Measurements from ENCODE around the gene SPNS1.
A peak's percentile ranks its signal among the peaks of the same experiment; 100 is the strongest.

SPNS1 gene

GRCh38 chr16:28982418-28982817 lies 7.8 kb downstream of the SPNS1 start:
- H4K20me1 ChIP-seq: peaks cover 2 to 63% (median 25%) of the 10 kb centered on the region in 11 experiments; a peak in 17 of 22 replicates
- H3K4me1 ChIP-seq: peaks cover 32 to 48% (median 40%) of the 10 kb centered on the region in 10 experiments
- peaks cover 11 to 27% (median 20%) of the 10 kb centered on the region in 11 experiments for H3K9me3 ChIP-seq (replicated peaks in 1 of 11)
- TF ChIP-seq Cebpa-rat (IDR thresholded peaks at IDR 0.05): no peak
- peak overlapping the region in 3 of 11 experiments; percentile 96 to 100 (median 98); a peak in 3 of 22 replicates for H3K4me2 ChIP-seq
- H3K9ac ChIP-seq: no peak overlapping the region
- no peaks in the 10 kb centered on the region for H3K27me3 ChIP-seq
- peaks cover 48 to 92% (median 80%) of the 10 kb centered on the region in 11 experiments for H3K36me3 ChIP-seq
- H3K27ac ChIP-seq: no peak overlapping the region
- H3K4me3 ChIP-seq: no peak overlapping the region

- H3K27me3 ChIP-seq: no peaks in the 10 kb centered on the region
- no peak for TF ChIP-seq Cebpa-rat (IDR thresholded peaks at IDR 0.05)
- peak overlapping the region in 3 of 11 experiments; percentile 16 to 69 (median 19); a peak in 2 of 22 replicates for H3K9ac ChIP-seq
- H3K4me3 ChIP-seq: no peak overlapping the region
- H3K9me3 ChIP-seq (replicated peaks in 1 of 11): peaks cover 12 to 29% (median 21%) of the 10 kb centered on the region in 11 experiments
- peak overlapping the region; percentile 85 to 100 (median 96); a peak in 17 of 22 replicates for H3K4me2 ChIP-seq
- H4K20me1 ChIP-seq: peaks cover 2 to 58% (median 25%) of the 10 kb centered on the region in 11 experiments; a peak in 16 of 22 replicates
- no peak overlapping the region for H3K27ac ChIP-seq
- H3K4me1 ChIP-seq: peaks cover 38 to 50% (median 43%) of the 10 kb centered on the region in 10 experiments
- peaks cover 48 to 88% (median 75%) of the 10 kb centered on the region in 11 experiments for H3K36me3 ChIP-seq
These were observed 8.4 kb downstream of the SPNS1 start for GRCh38 chr16:28982949-28983348.

DNA sequence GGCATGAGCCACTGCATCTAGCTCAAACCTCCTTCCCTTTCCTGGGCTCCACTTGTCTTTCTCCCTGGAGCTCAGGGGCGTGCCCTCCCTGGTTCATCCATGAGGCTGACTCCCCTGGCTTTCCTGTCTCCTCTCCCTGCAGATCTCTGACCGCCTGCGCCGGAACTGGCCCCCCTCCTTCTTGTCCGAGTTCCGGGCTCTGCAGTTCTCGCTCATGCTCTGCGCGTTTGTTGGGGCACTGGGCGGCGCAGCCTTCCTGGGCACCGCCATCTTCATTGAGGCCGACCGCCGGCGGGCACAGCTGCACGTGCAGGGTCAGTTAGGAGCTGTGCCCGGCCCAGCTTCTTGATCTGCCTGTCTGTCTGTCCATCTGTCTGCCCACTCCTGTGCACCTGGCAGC lies 9.1 kb downstream of the SPNS1 start:
- peak overlapping the region; percentile 85 to 100 (median 96) for H3K4me2 ChIP-seq
- peak overlapping the region in 9 of 11 experiments; percentile 52 to 73 (median 64); a peak in 11 of 22 replicates for H3K27ac ChIP-seq
- peaks cover 12 to 29% (median 21%) of the 10 kb centered on the region in 11 experiments for H3K9me3 ChIP-seq (replicated peaks in 1 of 11)
- H3K4me3 ChIP-seq: peak overlapping the region in 7 of 10 experiments; percentile 44 to 64 (median 49); a peak in 8 of 20 replicates
- TF ChIP-seq Cebpa-rat (IDR thresholded peaks at IDR 0.05): no peak
- peak overlapping the region; percentile 48 to 73 (median 65); a peak in 20 of 22 replicates for H3K9ac ChIP-seq
- H3K27me3 ChIP-seq: no peaks in the 10 kb centered on the region
- H4K20me1 ChIP-seq: peaks cover 2 to 51% (median 20%) of the 10 kb centered on the region in 11 experiments; a peak in 16 of 22 replicates
- peaks cover 43 to 88% (median 68%) of the 10 kb centered on the region in 11 experiments for H3K36me3 ChIP-seq
- H3K4me1 ChIP-seq: peaks cover 41 to 57% (median 48%) of the 10 kb centered on the region in 10 experiments

DNA sequence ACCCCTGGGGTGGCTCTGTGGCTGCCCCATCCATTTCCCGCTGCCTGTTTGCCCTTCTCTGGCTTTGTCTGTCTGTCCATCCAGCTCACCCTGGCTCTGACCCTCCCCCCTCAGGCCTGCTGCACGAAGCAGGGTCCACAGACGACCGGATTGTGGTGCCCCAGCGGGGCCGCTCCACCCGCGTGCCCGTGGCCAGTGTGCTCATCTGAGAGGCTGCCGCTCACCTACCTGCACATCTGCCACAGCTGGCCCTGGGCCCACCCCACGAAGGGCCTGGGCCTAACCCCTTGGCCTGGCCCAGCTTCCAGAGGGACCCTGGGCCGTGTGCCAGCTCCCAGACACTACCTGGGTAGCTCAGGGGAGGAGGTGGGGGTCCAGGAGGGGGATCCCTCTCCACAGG lies 9.5 kb downstream of the SPNS1 start:
- TF ChIP-seq Cebpa-rat (IDR thresholded peaks at IDR 0.05): no peak
- H3K4me3 ChIP-seq: peak overlapping the region; percentile 12 to 64 (median 49); a peak in 19 of 20 replicates
- H4K20me1 ChIP-seq: peaks cover 2 to 47% (median 20%) of the 10 kb centered on the region in 11 experiments; a peak in 16 of 22 replicates
- H3K4me2 ChIP-seq: peak overlapping the region; percentile 85 to 100 (median 96)
- H3K9ac ChIP-seq: peak overlapping the region; percentile 48 to 73 (median 65); a peak in 21 of 22 replicates
- peaks cover 12 to 29% (median 21%) of the 10 kb centered on the region in 11 experiments for H3K9me3 ChIP-seq (replicated peaks in 1 of 11)
- H3K36me3 ChIP-seq: peaks cover 39 to 85% (median 63%) of the 10 kb centered on the region in 11 experiments
- H3K27ac ChIP-seq: peak overlapping the region in 10 of 11 experiments; percentile 52 to 73 (median 64); a peak in 20 of 22 replicates
- peaks cover 41 to 59% (median 50%) of the 10 kb centered on the region in 10 experiments for H3K4me1 ChIP-seq
- no peaks in the 10 kb centered on the region for H3K27me3 ChIP-seq

- Histone ChIP-seq H3K27ac (peak within 1 kb of the TSS in 10 of 11 experiments; percentile 52 to 73 (median 64); a peak in 20 of 22 replicates), H3K4me2 (peak within 1 kb of the TSS; percentile 85 to 100 (median 96)), H3K27me3 (no peaks in the 10 kb centered on the region), H3K36me3 (peaks cover 35 to 85% (median 57%) of the 10 kb centered on the region in 11 experiments), H3K9ac (peak within 1 kb of the TSS; percentile 48 to 73 (median 65); a peak in 21 of 22 replicates), H3K4me3 (peak within 1 kb of the TSS; percentile 38 to 64 (median 49); a peak in 19 of 20 replicates), H4K20me1 (peaks cover 2 to 41% (median 20%) of the 10 kb centered on the region in 11 experiments; a peak in 16 of 22 replicates), H3K4me1 (peaks cover 41 to 61% (median 54%) of the 10 kb centered on the region in 10 experiments), H3K9me3 (replicated peaks in 1 of 11) (peaks cover 12 to 29% (median 21%) of the 10 kb centered on the region in 11 experiments)
- no peak for TF ChIP-seq Cebpa-rat (IDR thresholded peaks at IDR 0.05)
These were observed 10.1 kb downstream of the SPNS1 start, which contains the start of gene LAT for GRCh38 chr16:28984619-28985135. Gene LAT, plus strand, starts transcription at chr16:28985052. Its CDS starts 366 bp downstream, at chr16:28985418.

DNA sequence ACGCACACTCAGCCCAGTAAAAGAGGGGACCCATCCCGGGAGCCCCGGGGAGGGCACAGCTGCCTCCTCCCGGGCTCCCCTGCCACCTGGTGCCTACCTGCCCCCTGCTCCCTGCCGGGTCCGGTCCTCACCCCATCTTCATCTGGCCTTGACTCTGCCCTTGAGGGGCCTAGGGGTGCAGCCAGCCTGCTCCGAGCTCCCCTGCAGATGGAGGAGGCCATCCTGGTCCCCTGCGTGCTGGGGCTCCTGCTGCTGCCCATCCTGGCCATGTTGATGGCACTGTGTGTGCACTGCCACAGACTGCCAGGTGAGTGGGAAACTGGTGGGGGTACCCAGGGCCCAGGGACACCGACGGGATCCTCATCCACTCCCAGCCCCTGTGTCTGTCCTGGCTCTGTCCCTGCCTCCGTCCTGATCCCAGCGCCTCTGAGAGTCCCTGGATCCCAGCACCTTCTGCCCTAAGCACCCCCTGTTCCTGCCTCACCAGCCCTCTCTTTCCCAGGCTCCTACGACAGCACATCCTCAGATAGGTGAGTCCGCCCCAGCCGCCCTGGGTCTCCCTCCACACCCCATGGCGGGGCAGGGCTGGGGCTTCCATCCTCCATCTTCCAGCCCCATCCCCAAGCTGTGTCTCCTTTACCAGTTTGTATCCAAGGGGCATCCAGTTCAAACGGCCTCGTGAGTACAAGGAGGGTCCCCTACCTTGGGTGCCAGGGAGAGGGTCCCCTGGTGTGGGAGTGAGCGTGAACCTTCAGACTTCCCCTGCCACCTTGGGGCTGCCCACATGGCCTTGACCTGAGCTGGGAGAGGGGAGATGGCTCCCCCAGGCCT lies 10.8 kb downstream of the SPNS1 start:
- peak overlapping the region in 8 of 11 experiments; percentile 6 to 55 (median 39); a peak in 9 of 22 replicates for H3K9ac ChIP-seq
- H3K36me3 ChIP-seq: peaks cover 35 to 85% (median 50%) of the 10 kb centered on the region in 11 experiments
- peaks cover 2 to 46% (median 20%) of the 10 kb centered on the region in 11 experiments; a peak in 16 of 22 replicates for H4K20me1 ChIP-seq
- H3K4me1 ChIP-seq: peaks cover 41 to 67% (median 59%) of the 10 kb centered on the region in 10 experiments
- H3K4me3 ChIP-seq: peak overlapping the region in 8 of 10 experiments; percentile 27 to 54 (median 45); a peak in 11 of 20 replicates
- H3K27ac ChIP-seq: peak overlapping the region in 8 of 11 experiments; percentile 17 to 64 (median 47); a peak in 12 of 22 replicates
- no peaks in the 10 kb centered on the region for H3K27me3 ChIP-seq
- TF ChIP-seq Cebpa-rat (IDR thresholded peaks at IDR 0.05): no peak
- H3K4me2 ChIP-seq: peak overlapping the region; percentile 85 to 100 (median 96)
- H3K9me3 ChIP-seq (replicated peaks in 1 of 11): peaks cover 12 to 29% (median 21%) of the 10 kb centered on the region in 11 experiments

DNA sequence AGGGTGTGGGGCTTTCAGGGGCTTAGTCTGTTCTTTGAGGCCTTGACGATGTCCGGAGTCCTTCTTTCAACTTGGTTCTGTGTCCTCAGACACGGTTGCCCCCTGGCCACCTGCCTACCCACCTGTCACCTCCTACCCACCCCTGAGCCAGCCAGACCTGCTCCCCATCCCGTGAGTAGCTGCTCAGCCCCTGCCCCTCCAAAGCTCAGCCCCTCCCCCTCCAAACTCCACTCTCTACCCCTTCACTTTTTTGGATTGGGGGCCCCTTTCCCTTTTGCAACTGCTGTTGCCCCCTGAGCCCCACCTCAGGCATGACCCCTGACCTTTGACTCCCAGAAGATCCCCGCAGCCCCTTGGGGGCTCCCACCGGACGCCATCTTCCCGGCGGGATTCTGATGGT lies 11.5 kb downstream of the SPNS1 start:
- H3K36me3 ChIP-seq: peaks cover 31 to 84% (median 44%) of the 10 kb centered on the region in 11 experiments
- TF ChIP-seq Cebpa-rat (IDR thresholded peaks at IDR 0.05): no peak
- H3K9ac ChIP-seq: peak overlapping the region in 1 of 11 experiments; percentile 53; a peak in 2 of 22 replicates
- peak overlapping the region in 1 of 10 experiments; percentile 54; a peak in 1 of 20 replicates for H3K4me3 ChIP-seq
- peaks cover 12 to 26% (median 20%) of the 10 kb centered on the region in 11 experiments for H3K9me3 ChIP-seq (replicated peaks in 1 of 11)
- peaks cover 41 to 69% (median 60%) of the 10 kb centered on the region in 10 experiments for H3K4me1 ChIP-seq
- peaks cover 2 to 46% (median 20%) of the 10 kb centered on the region in 11 experiments; a peak in 16 of 22 replicates for H4K20me1 ChIP-seq
- no peaks in the 10 kb centered on the region for H3K27me3 ChIP-seq
- H3K27ac ChIP-seq: peak overlapping the region in 1 of 11 experiments; percentile 64; a peak in 2 of 22 replicates
- H3K4me2 ChIP-seq: peak overlapping the region; percentile 85 to 100 (median 96)

DNA sequence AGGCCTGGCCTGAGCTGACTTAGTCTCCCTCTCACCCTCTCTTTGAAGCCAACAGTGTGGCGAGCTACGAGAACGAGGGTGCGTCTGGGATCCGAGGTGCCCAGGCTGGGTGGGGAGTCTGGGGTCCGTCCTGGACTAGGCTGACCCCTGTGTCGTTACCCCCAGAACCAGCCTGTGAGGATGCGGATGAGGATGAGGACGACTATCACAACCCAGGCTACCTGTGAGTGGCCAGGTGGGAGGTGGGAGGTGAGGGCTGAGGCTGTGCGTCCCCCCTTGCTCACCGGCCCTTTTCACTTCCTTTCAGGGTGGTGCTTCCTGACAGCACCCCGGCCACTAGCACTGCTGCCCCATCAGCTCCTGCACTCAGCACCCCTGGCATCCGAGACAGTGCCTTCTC lies 11.9 kb downstream of the SPNS1 start:
- Histone ChIP-seq H3K36me3 (peaks cover 28 to 80% (median 39%) of the 10 kb centered on the region in 11 experiments), H3K4me1 (peaks cover 41 to 69% (median 60%) of the 10 kb centered on the region in 10 experiments), H3K4me3 (no peak overlapping the region; a peak in 1 of 20 replicates), H3K4me2 (peak overlapping the region in 3 of 11 experiments; percentile 85 to 95 (median 95); a peak in 4 of 22 replicates), H3K27me3 (no peaks in the 10 kb centered on the region), H3K9me3 (replicated peaks in 1 of 11) (peaks cover 12 to 21% (median 19%) of the 10 kb centered on the region in 11 experiments), H4K20me1 (peaks cover 2 to 46% (median 20%) of the 10 kb centered on the region in 11 experiments; a peak in 16 of 22 replicates), H3K9ac (no peak overlapping the region), H3K27ac (no peak overlapping the region)
- no peak for TF ChIP-seq Cebpa-rat (IDR thresholded peaks at IDR 0.05)
